ENCODE measurements around the gene ASB13.

DNA sequence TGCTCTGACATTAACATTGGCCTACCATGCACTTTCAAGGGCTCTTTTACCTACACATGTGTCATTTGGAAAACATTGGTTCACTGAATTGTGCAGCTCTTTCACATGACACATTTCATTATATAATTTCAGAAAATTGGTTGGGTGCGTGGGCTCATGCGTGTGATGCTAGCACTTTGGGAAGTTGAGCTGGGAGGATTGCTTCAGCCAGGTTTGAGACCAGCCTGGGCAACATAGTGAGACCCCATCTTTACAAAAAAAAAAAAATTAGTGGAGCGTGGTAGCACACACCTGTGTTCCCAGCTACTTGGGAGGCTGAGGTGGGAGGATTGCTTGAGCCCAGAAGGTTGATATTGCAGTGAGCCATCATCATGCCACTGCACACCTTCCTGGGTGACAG is 22.2 kb upstream of the ASB13 start:
- TF ChIP-seq EZH2 (IDR thresholded peaks at IDR 0.05; ENCODE audit: borderline replicate concordance), result no peak
- TF ChIP-seq CTCF (IDR thresholded peaks at IDR 0.05; ENCODE audit: poor library complexity), result no peak
